ENCODE data around the gene MGAT5B. TPM values are rescaled to one million over a fixed set of nuclear protein-coding genes. Genes with fewer than 3 reads are reported as not detected.

MGAT5B gene
- total RNA-seq, 1 donor from 2014 or later, result 6.2 TPM

DNA sequence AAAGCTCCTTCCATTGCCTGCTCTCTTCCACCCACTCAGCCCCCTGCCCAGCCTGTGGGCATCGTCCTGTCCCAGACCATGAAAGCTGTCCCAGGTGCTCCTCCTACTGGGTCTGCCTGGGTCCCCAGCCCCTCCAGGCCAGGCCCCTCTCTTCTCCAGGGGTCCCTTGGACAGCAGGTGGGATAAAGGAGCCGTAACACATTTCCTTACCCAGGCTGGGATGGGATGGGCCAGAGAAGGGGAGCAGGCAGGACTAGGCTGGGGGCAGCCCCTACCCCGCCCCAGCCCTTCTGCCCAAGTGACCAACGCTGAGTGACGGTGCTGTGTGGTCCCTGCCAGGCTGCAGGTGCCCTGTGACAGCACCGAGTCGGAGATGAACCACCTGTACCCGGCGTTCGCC lies 80.1 kb downstream of the MGAT5B start:
- H3K4me1 Mint-ChIP-seq (ENCODE audit: unreplicated experiment), result no peaks in the 10 kb centered on the region
- H3K9me3 Mint-ChIP-seq (ENCODE audit: unreplicated experiment), result no peaks in the 10 kb centered on the region
- no peak for DNase-seq (ENCODE audit: low spot score)
- no peak overlapping the region for H3K4me3 Mint-ChIP-seq (ENCODE audit: unreplicated experiment)
- peaks cover 1% of the 10 kb centered on the region for H3K27me3 Mint-ChIP-seq (ENCODE audit: unreplicated experiment)
- TF ChIP-seq, protein P1, sequence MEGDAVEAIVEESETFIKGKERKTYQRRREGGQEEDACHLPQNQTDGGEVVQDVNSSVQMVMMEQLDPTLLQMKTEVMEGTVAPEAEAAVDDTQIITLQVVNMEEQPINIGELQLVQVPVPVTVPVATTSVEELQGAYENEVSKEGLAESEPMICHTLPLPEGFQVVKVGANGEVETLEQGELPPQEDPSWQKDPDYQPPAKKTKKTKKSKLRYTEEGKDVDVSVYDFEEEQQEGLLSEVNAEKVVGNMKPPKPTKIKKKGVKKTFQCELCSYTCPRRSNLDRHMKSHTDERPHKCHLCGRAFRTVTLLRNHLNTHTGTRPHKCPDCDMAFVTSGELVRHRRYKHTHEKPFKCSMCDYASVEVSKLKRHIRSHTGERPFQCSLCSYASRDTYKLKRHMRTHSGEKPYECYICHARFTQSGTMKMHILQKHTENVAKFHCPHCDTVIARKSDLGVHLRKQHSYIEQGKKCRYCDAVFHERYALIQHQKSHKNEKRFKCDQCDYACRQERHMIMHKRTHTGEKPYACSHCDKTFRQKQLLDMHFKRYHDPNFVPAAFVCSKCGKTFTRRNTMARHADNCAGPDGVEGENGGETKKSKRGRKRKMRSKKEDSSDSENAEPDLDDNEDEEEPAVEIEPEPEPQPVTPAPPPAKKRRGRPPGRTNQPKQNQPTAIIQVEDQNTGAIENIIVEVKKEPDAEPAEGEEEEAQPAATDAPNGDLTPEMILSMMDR (IDR thresholded peaks at IDR 0.05; ENCODE audit: unreplicated experiment), result no peak
- no peaks in the 10 kb centered on the region for H3K36me3 Mint-ChIP-seq (ENCODE audit: low read depth, unreplicated experiment)
- no peak overlapping the region for H3K27ac Mint-ChIP-seq (ENCODE audit: unreplicated experiment)

- Mint-ChIP-seq H3K9me3 (ENCODE audit: unreplicated experiment) (no peaks in the 10 kb centered on the region), H3K27me3 (ENCODE audit: unreplicated experiment) (peaks cover 1% of the 10 kb centered on the region), H3K36me3 (ENCODE audit: low read depth, unreplicated experiment) (no peaks in the 10 kb centered on the region), H3K4me3 (ENCODE audit: unreplicated experiment) (no peak overlapping the region), H3K4me1 (ENCODE audit: unreplicated experiment) (no peaks in the 10 kb centered on the region), H3K27ac (ENCODE audit: unreplicated experiment) (no peak overlapping the region)
- TF ChIP-seq, protein P1 (IDR thresholded peaks at IDR 0.05; ENCODE audit: unreplicated experiment), result no peak
- DNase-seq (ENCODE audit: low spot score), result no peak
Observed at GRCh38 chr17:76948726-76949342, 80.6 kb downstream of the MGAT5B start.

DNA sequence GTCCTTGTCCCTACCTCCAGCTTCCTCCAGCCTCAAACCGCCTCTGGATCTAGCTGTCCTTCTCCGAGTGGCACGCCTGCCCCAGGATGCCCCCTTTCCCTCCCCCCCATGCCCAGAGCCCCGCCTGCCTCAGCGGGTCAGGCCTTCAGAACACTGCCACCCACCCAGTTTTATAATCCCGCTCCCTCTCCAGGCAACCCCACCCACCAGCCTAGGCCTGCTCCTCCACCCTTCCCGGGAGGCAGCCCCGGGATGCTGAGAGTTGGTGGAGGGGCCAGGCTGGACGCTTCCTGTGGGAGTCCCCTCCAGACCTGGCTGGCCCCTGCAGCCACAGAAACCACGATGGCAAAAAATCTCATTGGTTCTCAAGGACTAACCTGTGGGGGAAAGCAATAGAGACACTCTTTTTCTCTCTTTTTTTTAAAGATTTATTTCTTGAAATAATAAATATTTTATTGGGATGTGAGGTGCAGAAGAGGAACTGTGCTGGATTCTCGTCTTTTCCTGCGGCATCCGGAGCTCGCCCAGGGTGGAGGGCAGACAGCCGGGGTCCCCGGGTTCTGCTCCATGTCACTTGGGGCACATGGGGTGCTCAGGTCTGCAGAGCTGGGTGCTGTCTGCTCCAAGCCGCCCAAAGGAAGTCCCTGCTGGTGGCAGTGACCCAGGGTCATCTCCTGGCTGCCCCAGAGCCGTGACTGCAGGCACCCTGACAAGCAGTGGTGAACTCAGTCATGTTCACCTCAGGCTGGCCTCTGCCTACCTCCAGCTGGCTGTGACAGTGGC lies 81.9 kb downstream of the MGAT5B start:
- DNase-seq (ENCODE audit: low spot score), result no peak
- Mint-ChIP-seq H3K36me3 (ENCODE audit: low read depth, unreplicated experiment) (no peaks in the 10 kb centered on the region), H3K4me3 (ENCODE audit: unreplicated experiment) (no peak overlapping the region), H3K27me3 (ENCODE audit: unreplicated experiment) (peaks cover 5% of the 10 kb centered on the region), H3K27ac (ENCODE audit: unreplicated experiment) (no peak overlapping the region), H3K4me1 (ENCODE audit: unreplicated experiment) (no peaks in the 10 kb centered on the region), H3K9me3 (ENCODE audit: unreplicated experiment) (no peaks in the 10 kb centered on the region)
- TF ChIP-seq, protein P1 (IDR thresholded peaks at IDR 0.05; ENCODE audit: unreplicated experiment), result no peak

- Mint-ChIP-seq H3K27ac (ENCODE audit: unreplicated experiment) (no peak overlapping the region), H3K27me3 (ENCODE audit: unreplicated experiment) (peaks cover 5% of the 10 kb centered on the region), H3K4me3 (ENCODE audit: unreplicated experiment) (no peak overlapping the region), H3K36me3 (ENCODE audit: low read depth, unreplicated experiment) (no peaks in the 10 kb centered on the region), H3K4me1 (ENCODE audit: unreplicated experiment) (no peaks in the 10 kb centered on the region), H3K9me3 (ENCODE audit: unreplicated experiment) (no peaks in the 10 kb centered on the region)
- TF ChIP-seq, protein P1 (IDR thresholded peaks at IDR 0.05; ENCODE audit: unreplicated experiment), result no peak
- DNase-seq (ENCODE audit: low spot score), result no peak
Observed at GRCh38 chr17:76951375-76951905, 83.2 kb downstream of the MGAT5B start.

DNA sequence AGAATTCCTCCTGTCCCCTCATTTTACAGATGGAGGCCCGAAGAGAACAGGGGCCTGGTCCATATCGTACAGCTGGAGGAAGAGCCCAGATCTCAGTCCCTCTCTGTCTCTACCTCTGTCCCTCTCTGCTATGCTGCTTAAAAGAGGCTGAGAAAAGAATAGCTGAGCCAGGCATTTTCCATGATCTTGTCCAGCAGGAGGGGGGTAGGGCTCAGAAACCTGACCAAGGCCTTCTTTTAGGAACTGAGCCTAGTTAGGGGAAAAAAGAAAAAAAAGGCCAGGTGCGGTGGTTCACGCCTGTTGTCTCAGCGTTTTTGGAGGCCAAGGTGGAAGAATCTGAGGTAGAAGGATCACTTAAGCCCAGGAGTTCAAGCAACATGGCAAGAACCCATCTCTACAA lies 84.2 kb downstream of the MGAT5B start:
- Mint-ChIP-seq H3K36me3 (ENCODE audit: low read depth, unreplicated experiment) (no peaks in the 10 kb centered on the region), H3K4me3 (ENCODE audit: unreplicated experiment) (no peak overlapping the region), H3K4me1 (ENCODE audit: unreplicated experiment) (no peaks in the 10 kb centered on the region), H3K9me3 (ENCODE audit: unreplicated experiment) (no peaks in the 10 kb centered on the region), H3K27ac (ENCODE audit: unreplicated experiment) (no peak overlapping the region), H3K27me3 (ENCODE audit: unreplicated experiment) (peaks cover 5% of the 10 kb centered on the region)
- TF ChIP-seq, protein P1 (IDR thresholded peaks at IDR 0.05; ENCODE audit: unreplicated experiment), result no peak
- no peak for DNase-seq (ENCODE audit: low spot score)
